ENCODE measurements around the gene SARDH. TPM values are rescaled to one million over a fixed set of nuclear protein-coding genes. Genes with fewer than 3 reads are reported as not detected.

Gene SARDH
- total RNA-seq, 4 donors from 2014 or later = 2.9 to 16.4 (median 5.9) TPM

GRCh38 chr9:133643362-133643755 is 94.8 kb downstream of the SARDH start:
- no peak overlapping the region for H3K4me3 ChIP-seq
- no peak overlapping the region for H3K27ac ChIP-seq
- TF ChIP-seq EP300 (IDR thresholded peaks at IDR 0.05) = no peak
- no peak for TF ChIP-seq POLR2A (IDR thresholded peaks at IDR 0.05)
- no peak for TF ChIP-seq CTCF (IDR thresholded peaks at IDR 0.05)
- peaks cover 0 to 5% of the 10 kb centered on the region in 2 donors for H3K27me3 ChIP-seq
- no peaks in the 10 kb centered on the region for H3K9me3 ChIP-seq
- no peaks in the 10 kb centered on the region for H3K36me3 ChIP-seq
- no peak for DNase-seq (ENCODE audit: low spot score in 2 of 2)
- 90 to 92% methylated on average over 10 to 20 of the region's 20 CpGs for WGBS, 2 donors
- no peaks in the 10 kb centered on the region for H3K4me1 ChIP-seq

GRCh38 chr9:133642708-133643361 is 95.3 kb downstream of the SARDH start:
- Histone ChIP-seq H3K4me3 (no peak overlapping the region), H3K27ac (no peak overlapping the region), H3K4me1 (no peaks in the 10 kb centered on the region), H3K27me3 (peaks cover 0 to 4% of the 10 kb centered on the region in 2 donors), H3K36me3 (no peaks in the 10 kb centered on the region), H3K9me3 (no peaks in the 10 kb centered on the region)
- no peak for DNase-seq (ENCODE audit: low spot score in 2 of 2)
- WGBS, 2 donors = 67 to 73% methylated on average over 11 to 16 of the region's 16 CpGs
- TF ChIP-seq CTCF (IDR thresholded peaks at IDR 0.05) (no peak), EP300 (IDR thresholded peaks at IDR 0.05) (no peak), POLR2A (IDR thresholded peaks at IDR 0.05) (no peak)

GRCh38 chr9:133641861-133642595 is 96.1 kb downstream of the SARDH start:
- Histone ChIP-seq H3K36me3 (no peaks in the 10 kb centered on the region), H3K4me3 (no peak overlapping the region), H3K27ac (no peak overlapping the region), H3K27me3 (no peaks in the 10 kb centered on the region), H3K4me1 (no peaks in the 10 kb centered on the region), H3K9me3 (no peaks in the 10 kb centered on the region)
- no peak for DNase-seq (ENCODE audit: low spot score in 2 of 2)
- TF ChIP-seq EP300 (IDR thresholded peaks at IDR 0.05) = no peak
- 91 to 92% methylated on average over 15 to 25 of the region's 25 CpGs for WGBS, 2 donors

GRCh38 chr9:133641396-133641655 is 96.8 kb downstream of the SARDH start:
- Histone ChIP-seq H3K27me3 (no peaks in the 10 kb centered on the region), H3K27ac (no peak overlapping the region), H3K4me1 (no peaks in the 10 kb centered on the region), H3K36me3 (no peaks in the 10 kb centered on the region), H3K4me3 (no peak overlapping the region), H3K9me3 (no peaks in the 10 kb centered on the region)
- no peak for TF ChIP-seq CTCF (IDR thresholded peaks at IDR 0.05)
- TF ChIP-seq EP300 (IDR thresholded peaks at IDR 0.05) = no peak
- 67 to 68% methylated on average over 6 to 7 of the region's 7 CpGs for WGBS, 2 donors
- DNase-seq (ENCODE audit: low spot score in 2 of 2) = no peak

- no peak for TF ChIP-seq EP300 (IDR thresholded peaks at IDR 0.05)
- TF ChIP-seq CTCF (IDR thresholded peaks at IDR 0.05) = no peak
- TF ChIP-seq POLR2A (IDR thresholded peaks at IDR 0.05) = no peak
- H3K9me3 ChIP-seq = no peaks in the 10 kb centered on the region
- H3K27me3 ChIP-seq = no peaks in the 10 kb centered on the region
- H3K36me3 ChIP-seq = no peaks in the 10 kb centered on the region
- 64 to 79% methylated on average over 13 of the region's 13 CpGs for WGBS, 2 donors
- H3K4me1 ChIP-seq = no peaks in the 10 kb centered on the region
- DNase-seq (ENCODE audit: low spot score in 2 of 2) = no peak
- H3K27ac ChIP-seq = no peak overlapping the region
- no peak overlapping the region for H3K4me3 ChIP-seq
Measured at GRCh38 chr9:133640580-133641395, 97.4 kb downstream of the SARDH start.

Measured in tibial nerve (tissue), 4 donors.